Neural cell (in vitro differentiated cells): ENCODE measurements around the gene USP34. TPM values are rescaled to one million over a fixed set of nuclear protein-coding genes. Genes with fewer than 3 reads are reported as not detected.

ENCODE experiments used
- polyA plus RNA-seq: library from polyadenylated mRNA; depleted of rRNA; stranded (reverse); fragments of >200 nt; gene quantifications from 2 replicates; pipeline ENCODE4 v1.2.3, GENCODE V29; 2014
- small RNA-seq, 3 experiments: library from RNA; depleted of rRNA; stranded (forward); fragments of <200 nt; gene quantifications; one replicate each; pipeline ENCODE3, GENCODE V24; 2012

Gene USP34
- polyA plus RNA-seq, 1 donor from 2014 or later: 87.9 TPM

Small RNAs within 50 kb of the gene (small RNA-seq; reads per million reads assigned to genes)
- gene SNORA70B: 0 reads per million in 3 experiments

Other genes starting within 250 kb of the USP34 start
- gene XPO1, start 67.3 kb upstream of the USP34 start, polyA plus RNA-seq: 494 and 522 TPM in 2 replicates